ENCODE measurements around the gene AREG.

DNA sequence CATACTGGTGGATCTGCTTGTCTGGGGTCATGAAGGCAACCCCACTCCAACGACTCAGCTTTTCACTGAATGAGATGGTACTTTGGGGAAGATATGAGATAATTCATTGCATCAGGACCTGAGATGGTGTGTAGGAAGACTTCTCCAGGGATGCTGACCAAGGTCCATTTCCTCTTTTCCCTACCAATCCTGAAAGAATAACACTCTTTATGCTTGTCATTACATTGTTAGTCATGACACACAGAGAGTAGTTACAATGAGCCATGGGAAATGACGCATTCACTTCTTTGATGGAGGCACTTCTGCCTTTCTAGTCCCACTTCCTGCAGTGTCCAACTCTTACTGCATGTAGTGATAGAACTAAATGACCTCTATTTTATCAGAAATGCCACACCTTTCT lies 58.6 kb downstream of the AREG start:
- no peak for TF ChIP-seq NR2C2 (CRISPR knock-in tag; IDR thresholded peaks at IDR 0.05)
- TF ChIP-seq ETV6 (CRISPR knock-in tag; IDR thresholded peaks at IDR 0.05), result no peak
- TF ChIP-seq, protein P1, sequence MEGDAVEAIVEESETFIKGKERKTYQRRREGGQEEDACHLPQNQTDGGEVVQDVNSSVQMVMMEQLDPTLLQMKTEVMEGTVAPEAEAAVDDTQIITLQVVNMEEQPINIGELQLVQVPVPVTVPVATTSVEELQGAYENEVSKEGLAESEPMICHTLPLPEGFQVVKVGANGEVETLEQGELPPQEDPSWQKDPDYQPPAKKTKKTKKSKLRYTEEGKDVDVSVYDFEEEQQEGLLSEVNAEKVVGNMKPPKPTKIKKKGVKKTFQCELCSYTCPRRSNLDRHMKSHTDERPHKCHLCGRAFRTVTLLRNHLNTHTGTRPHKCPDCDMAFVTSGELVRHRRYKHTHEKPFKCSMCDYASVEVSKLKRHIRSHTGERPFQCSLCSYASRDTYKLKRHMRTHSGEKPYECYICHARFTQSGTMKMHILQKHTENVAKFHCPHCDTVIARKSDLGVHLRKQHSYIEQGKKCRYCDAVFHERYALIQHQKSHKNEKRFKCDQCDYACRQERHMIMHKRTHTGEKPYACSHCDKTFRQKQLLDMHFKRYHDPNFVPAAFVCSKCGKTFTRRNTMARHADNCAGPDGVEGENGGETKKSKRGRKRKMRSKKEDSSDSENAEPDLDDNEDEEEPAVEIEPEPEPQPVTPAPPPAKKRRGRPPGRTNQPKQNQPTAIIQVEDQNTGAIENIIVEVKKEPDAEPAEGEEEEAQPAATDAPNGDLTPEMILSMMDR (IDR thresholded peaks at IDR 0.05), result no peak
- TF ChIP-seq, protein P2, sequence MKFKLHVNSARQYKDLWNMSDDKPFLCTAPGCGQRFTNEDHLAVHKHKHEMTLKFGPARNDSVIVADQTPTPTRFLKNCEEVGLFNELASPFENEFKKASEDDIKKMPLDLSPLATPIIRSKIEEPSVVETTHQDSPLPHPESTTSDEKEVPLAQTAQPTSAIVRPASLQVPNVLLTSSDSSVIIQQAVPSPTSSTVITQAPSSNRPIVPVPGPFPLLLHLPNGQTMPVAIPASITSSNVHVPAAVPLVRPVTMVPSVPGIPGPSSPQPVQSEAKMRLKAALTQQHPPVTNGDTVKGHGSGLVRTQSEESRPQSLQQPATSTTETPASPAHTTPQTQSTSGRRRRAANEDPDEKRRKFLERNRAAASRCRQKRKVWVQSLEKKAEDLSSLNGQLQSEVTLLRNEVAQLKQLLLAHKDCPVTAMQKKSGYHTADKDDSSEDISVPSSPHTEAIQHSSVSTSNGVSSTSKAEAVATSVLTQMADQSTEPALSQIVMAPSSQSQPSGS (CRISPR knock-in tag; IDR thresholded peaks at IDR 0.05; ENCODE audit: borderline replicate concordance, low read depth), result no peak
- no peak for TF ChIP-seq ZNF121 (CRISPR knock-in tag; IDR thresholded peaks at IDR 0.05)
- TF ChIP-seq FOXK1 (CRISPR knock-in tag; IDR thresholded peaks at IDR 0.05), result no peak
- TF ChIP-seq, protein P3, sequence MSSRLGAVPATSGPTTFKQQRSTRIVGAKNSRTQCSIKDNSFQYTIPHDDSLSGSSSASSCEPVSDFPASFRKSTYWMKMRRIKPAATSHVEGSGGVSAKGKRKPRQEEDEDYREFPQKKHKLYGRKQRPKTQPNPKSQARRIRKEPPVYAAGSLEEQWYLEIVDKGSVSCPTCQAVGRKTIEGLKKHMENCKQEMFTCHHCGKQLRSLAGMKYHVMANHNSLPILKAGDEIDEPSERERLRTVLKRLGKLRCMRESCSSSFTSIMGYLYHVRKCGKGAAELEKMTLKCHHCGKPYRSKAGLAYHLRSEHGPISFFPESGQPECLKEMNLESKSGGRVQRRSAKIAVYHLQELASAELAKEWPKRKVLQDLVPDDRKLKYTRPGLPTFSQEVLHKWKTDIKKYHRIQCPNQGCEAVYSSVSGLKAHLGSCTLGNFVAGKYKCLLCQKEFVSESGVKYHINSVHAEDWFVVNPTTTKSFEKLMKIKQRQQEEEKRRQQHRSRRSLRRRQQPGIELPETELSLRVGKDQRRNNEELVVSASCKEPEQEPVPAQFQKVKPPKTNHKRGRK (CRISPR knock-in tag; IDR thresholded peaks at IDR 0.05; ENCODE audit: borderline replicate concordance), result no peak
- TF ChIP-seq NFYB (CRISPR knock-in tag; conservative IDR thresholded peaks at IDR 0.05; ENCODE audit: low read depth), result no peak
- TF ChIP-seq, protein P4, sequence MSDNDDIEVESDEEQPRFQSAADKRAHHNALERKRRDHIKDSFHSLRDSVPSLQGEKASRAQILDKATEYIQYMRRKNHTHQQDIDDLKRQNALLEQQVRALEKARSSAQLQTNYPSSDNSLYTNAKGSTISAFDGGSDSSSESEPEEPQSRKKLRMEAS (CRISPR knock-in tag; IDR thresholded peaks at IDR 0.05), result no peak
- TF ChIP-seq CREB1 (CRISPR knock-in tag; IDR thresholded peaks at IDR 0.05), result no peak

All from WTC11 (cell line).